OCI-LY7 (cell line): Measurements from ENCODE around the gene ARRB2. TPM values are rescaled to one million over a fixed set of nuclear protein-coding genes. Genes with fewer than 3 reads are reported as not detected.

Experiments
- BruUV-seq: library from RNA; stranded (reverse); fragments of 400-500 nt; replicated peaks from 2 replicates; lab custom pipeline; 2021; lab: Mats Ljungman, UMichigan
- CTCF ChIA-PET: fragments of 300-600 bp; sonication (Branson Sonifier 250); formaldehyde crosslinking; loops from one replicate; lab custom pipeline; 2022; ENCODE audit warnings: antibody characterized with exemption; ENCODE audit not compliant: unreplicated experiment; lab: Charles Lee
- POLR2A ChIA-PET: fragments of 300-600 bp; sonication (Branson Sonifier 250); formaldehyde crosslinking; loops from one replicate; lab custom pipeline; 2022; ENCODE audit warnings: antibody characterized with exemption; lab: Charles Lee
- DNase-seq: peaks from one replicate; pipeline ENCODE4 v3.0.0-alpha.2; 2015; ENCODE audit warnings: low spot score
- H2AFZ ChIP-seq: fragments of 200-600 bp; sonication (generic), shearing (Covaris generic); 2 replicates; pipeline ENCODE4 v1.6.1; 2014; ENCODE audit warnings: mild to moderate bottlenecking, antibody characterized with exemption, low read length, moderate library complexity
- H3K27ac ChIP-seq: fragments of 200-600 bp; sonication (generic); 2 replicates; pipeline ENCODE4 v1.5.1; 2014; ENCODE audit warnings: mixed run types, low read depth, mild to moderate bottlenecking, moderate library complexity, low read length, inconsistent platforms; ENCODE audit not compliant: poor library complexity, severe bottlenecking
- H3K36me3 ChIP-seq: fragments of 200-600 bp; sonication (generic); 2 replicates; pipeline ENCODE4 v1.6.1; 2014; ENCODE audit warnings: mild to moderate bottlenecking, antibody characterized with exemption, low read length, moderate library complexity, mixed read lengths; ENCODE audit not compliant: insufficient read depth
- H3K4me1 ChIP-seq: fragments of 200-600 bp; sonication (generic); 2 replicates; pipeline ENCODE4 v1.5.1; 2014; ENCODE audit warnings: mild to moderate bottlenecking, low read length; ENCODE audit not compliant: insufficient read depth, poor library complexity, severe bottlenecking
- H3K4me2 ChIP-seq: fragments of 200-600 bp; sonication (generic); 2 replicates; pipeline ENCODE4 v1.6.1; 2014; ENCODE audit warnings: mild to moderate bottlenecking, low read length
- H3K4me3 ChIP-seq: fragments of 200-600 bp; sonication (generic); 2 replicates; pipeline ENCODE4 v1.5.1; 2014; ENCODE audit warnings: mild to moderate bottlenecking, low read depth, low read length; ENCODE audit not compliant: poor library complexity, severe bottlenecking
- H3K79me2 ChIP-seq: fragments of 200-600 bp; sonication (generic); 2 replicates; pipeline ENCODE4 v1.6.1; 2016; ENCODE audit warnings: low read depth, mild to moderate bottlenecking, low read length, moderate library complexity, mixed read lengths; ENCODE audit not compliant: insufficient read depth
- H3K9me2 ChIP-seq: fragments of 200-600 bp; sonication (generic); 2 replicates; pipeline ENCODE4 v1.6.1; 2016; ENCODE audit warnings: mild to moderate bottlenecking, low read length, mixed read lengths; ENCODE audit not compliant: insufficient read depth
- H3K9me3 ChIP-seq: fragments of 200-600 bp; sonication (generic); 2 replicates; pipeline ENCODE4 v1.6.1; 2014; ENCODE audit warnings: mild to moderate bottlenecking, mixed run types, low read length, mixed read lengths
- H4K20me1 ChIP-seq: fragments of 200-600 bp; sonication (generic); 2 replicates; pipeline ENCODE4 v1.6.1; 2014; ENCODE audit warnings: mild to moderate bottlenecking, antibody characterized with exemption, low read length, moderate library complexity, mixed read lengths; ENCODE audit not compliant: insufficient read depth
- EZH2phosphoT487 ChIP-seq: fragments of 200-600 bp; sonication (generic); IDR thresholded peaks from 2 replicates; pipeline ENCODE4 v1.6.1; 2018; ENCODE audit warnings: low read depth, borderline replicate concordance, mild to moderate bottlenecking, mixed run types, antibody characterized with exemption, low read length, moderate library complexity, mixed read lengths
- intact Hi-C: fragments of 100-400 bp; cut with micrococcal nuclease; formaldehyde crosslinking; loops from one replicate; pipeline ENCODE4 v1.10.0; 2022; ENCODE audit not compliant: unreplicated experiment
- total RNA-seq, 2 experiments: library from RNA; depleted of rRNA in 1 of 2; stranded (reverse); fragments of >200 nt in 1 of 2; shearing (Covaris generic) in 1 of 2; gene quantifications; 2 replicates each; pipeline ENCODE4 v1.2.3, GENCODE V29; 2014 to 2022
- TF ChIP-seq, protein P1 (sequence below): fragments of 200-600 bp; sonication (generic); conservative IDR thresholded peaks from 2 replicates; pipeline ENCODE4 v1.5.1; 2014; ENCODE audit warnings: mild to moderate bottlenecking, antibody characterized with exemption, low read length, moderate library complexity, mixed read lengths

The ARRB2 gene
- total RNA-seq, 2 experiments from 2014 or later = 56.7 to 84.9 TPM

DNA sequence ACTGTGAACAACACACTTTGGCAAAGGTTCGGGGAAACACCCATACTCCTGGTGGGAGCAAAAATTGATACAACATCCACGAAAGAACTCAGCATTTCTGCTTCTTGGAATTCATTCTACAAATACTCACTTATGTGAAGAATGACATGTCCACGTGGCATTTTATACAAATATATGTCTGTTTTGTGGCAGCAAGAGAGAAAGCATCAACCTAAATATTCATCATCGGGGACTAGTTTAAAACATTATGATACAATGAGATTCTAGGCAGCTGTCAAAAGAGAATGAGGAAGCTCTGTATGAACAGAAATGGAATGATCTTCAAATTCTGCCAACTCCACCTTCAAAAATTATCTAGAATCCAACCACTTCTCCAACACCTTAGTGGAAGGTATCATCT is 43.3 kb upstream of the ARRB2 start:
- no TSS peak for BruUV-seq
- POLR2A ChIA-PET = interaction anchor here (0.7 kb wide), 1 partner anchor 635 kb away, joined by 3 read pairs; no protein-coding TSS in a partner anchor
- intact Hi-C loops = no loop called here
- H3K4me1 ChIP-seq = no peaks in the 10 kb centered on the region
- H2AFZ ChIP-seq = no peak overlapping the region
- peaks cover 30% of the 10 kb centered on the region for H3K36me3 ChIP-seq
- CTCF ChIA-PET = no interaction called here
- TF ChIP-seq, protein P1, sequence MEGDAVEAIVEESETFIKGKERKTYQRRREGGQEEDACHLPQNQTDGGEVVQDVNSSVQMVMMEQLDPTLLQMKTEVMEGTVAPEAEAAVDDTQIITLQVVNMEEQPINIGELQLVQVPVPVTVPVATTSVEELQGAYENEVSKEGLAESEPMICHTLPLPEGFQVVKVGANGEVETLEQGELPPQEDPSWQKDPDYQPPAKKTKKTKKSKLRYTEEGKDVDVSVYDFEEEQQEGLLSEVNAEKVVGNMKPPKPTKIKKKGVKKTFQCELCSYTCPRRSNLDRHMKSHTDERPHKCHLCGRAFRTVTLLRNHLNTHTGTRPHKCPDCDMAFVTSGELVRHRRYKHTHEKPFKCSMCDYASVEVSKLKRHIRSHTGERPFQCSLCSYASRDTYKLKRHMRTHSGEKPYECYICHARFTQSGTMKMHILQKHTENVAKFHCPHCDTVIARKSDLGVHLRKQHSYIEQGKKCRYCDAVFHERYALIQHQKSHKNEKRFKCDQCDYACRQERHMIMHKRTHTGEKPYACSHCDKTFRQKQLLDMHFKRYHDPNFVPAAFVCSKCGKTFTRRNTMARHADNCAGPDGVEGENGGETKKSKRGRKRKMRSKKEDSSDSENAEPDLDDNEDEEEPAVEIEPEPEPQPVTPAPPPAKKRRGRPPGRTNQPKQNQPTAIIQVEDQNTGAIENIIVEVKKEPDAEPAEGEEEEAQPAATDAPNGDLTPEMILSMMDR = no peak
- no peaks in the 10 kb centered on the region for H4K20me1 ChIP-seq
- no peak overlapping the region for H3K27ac ChIP-seq
- H3K4me3 ChIP-seq = no peak overlapping the region
- no peaks in the 10 kb centered on the region for H3K9me3 ChIP-seq
- H3K9me2 ChIP-seq = no peaks in the 10 kb centered on the region
- DNase-seq = no peak
- no peak overlapping the region for H3K4me2 ChIP-seq
- no peaks in the 10 kb centered on the region for H3K79me2 ChIP-seq

DNA sequence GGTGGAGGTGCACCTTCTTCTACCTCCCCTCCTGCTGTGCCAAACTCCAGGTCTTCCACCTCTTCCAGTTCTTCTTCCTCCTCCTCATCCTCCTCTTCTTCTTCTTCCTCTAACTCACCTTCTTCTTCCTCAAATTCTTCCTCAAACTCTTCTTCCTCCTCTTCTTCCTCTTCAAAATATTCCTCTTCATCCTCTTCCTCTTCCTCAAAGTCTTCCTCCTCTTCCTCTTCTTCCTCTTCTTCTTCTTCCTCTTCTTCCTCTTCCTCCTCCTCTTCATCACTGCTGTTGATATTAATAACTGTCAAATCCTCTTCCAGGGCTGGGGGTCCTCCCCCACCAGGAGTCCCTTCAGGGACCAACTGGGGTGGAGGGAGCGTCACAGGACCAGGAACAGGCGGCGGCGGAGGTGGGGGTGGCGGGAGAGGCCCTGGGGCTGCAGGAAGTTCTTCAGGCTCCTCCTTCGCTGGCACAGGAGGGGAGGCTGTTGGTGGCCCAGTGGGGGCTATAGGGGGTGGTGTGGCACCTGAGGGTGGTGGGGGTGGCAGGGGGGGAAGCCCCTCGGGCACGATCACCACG is 38.3 kb upstream of the ARRB2 start:
- no peaks in the 10 kb centered on the region for H3K4me1 ChIP-seq
- H3K9me3 ChIP-seq = no peaks in the 10 kb centered on the region
- no peaks in the 10 kb centered on the region for H3K79me2 ChIP-seq
- ChIA-PET POLR2A (no interaction called here), CTCF (no interaction called here)
- H3K9me2 ChIP-seq = no peaks in the 10 kb centered on the region
- TF ChIP-seq, protein P1 = no peak
- no peak for TF ChIP-seq EZH2phosphoT487
- H3K27ac ChIP-seq = no peak overlapping the region
- intact Hi-C loops = no loop called here
- DNase-seq = no peak
- H4K20me1 ChIP-seq = no peaks in the 10 kb centered on the region
- BruUV-seq = no TSS peak
- H3K4me3 ChIP-seq = no peak overlapping the region
- H3K36me3 ChIP-seq = peaks cover 79% of the 10 kb centered on the region
- no peak overlapping the region for H2AFZ ChIP-seq
- H3K4me2 ChIP-seq = no peak overlapping the region

DNA sequence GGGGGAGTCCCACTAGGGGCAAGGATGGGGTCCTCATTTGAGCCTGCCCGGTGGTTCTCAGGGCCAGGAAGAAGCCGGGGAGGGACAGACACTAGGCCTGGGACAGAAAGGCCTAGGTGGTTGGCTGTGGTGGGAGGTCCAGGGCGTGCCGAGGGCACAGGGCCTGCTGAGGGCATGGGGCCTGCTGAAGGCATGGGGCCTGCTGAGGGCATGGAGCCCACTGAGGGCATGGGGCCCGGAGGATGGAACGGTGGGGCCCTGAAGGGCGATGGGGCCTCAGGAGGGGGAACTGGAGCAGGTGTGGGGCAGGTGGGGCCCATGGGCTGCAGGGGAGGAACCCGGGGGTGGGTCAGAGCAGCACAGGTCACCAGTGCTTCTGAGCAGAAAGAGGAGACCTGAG is 37.7 kb upstream of the ARRB2 start:
- no peak for DNase-seq
- no peak overlapping the region for H3K4me3 ChIP-seq
- no peak overlapping the region for H3K27ac ChIP-seq
- H3K9me2 ChIP-seq = no peaks in the 10 kb centered on the region
- H4K20me1 ChIP-seq = no peaks in the 10 kb centered on the region
- H3K36me3 ChIP-seq = peaks cover 85% of the 10 kb centered on the region
- H3K9me3 ChIP-seq = no peaks in the 10 kb centered on the region
- no peak overlapping the region for H3K4me2 ChIP-seq
- H3K4me1 ChIP-seq = no peaks in the 10 kb centered on the region
- BruUV-seq = no TSS peak
- no peak overlapping the region for H2AFZ ChIP-seq
- no peak for TF ChIP-seq EZH2phosphoT487
- TF ChIP-seq, protein P1 = no peak
- intact Hi-C loops = no loop called here
- POLR2A ChIA-PET = no interaction called here
- CTCF ChIA-PET = no interaction called here
- H3K79me2 ChIP-seq = no peaks in the 10 kb centered on the region
